ENCODE data around the gene EXOC3. TPM values are rescaled to one million over a fixed set of nuclear protein-coding genes. Genes with fewer than 3 reads are reported as not detected.
A peak's percentile ranks its signal among the peaks of the same experiment; 100 is the strongest.

EXOC3 gene
- total and polyA plus RNA-seq, 10 of the 15 experiments (the other 5 are each of a cell fraction or from before 2014, with no cell fraction given), result 1.6 to 53.0 (median 27.9) TPM

- no peak for TF ChIP-seq MEF2A (IDR thresholded peaks at IDR 0.05; ENCODE audit: insufficient read depth, low read depth, low read length)
- no peak for TF ChIP-seq IRF3 (IDR thresholded peaks at IDR 0.05)
- TF ChIP-seq, protein P1, sequence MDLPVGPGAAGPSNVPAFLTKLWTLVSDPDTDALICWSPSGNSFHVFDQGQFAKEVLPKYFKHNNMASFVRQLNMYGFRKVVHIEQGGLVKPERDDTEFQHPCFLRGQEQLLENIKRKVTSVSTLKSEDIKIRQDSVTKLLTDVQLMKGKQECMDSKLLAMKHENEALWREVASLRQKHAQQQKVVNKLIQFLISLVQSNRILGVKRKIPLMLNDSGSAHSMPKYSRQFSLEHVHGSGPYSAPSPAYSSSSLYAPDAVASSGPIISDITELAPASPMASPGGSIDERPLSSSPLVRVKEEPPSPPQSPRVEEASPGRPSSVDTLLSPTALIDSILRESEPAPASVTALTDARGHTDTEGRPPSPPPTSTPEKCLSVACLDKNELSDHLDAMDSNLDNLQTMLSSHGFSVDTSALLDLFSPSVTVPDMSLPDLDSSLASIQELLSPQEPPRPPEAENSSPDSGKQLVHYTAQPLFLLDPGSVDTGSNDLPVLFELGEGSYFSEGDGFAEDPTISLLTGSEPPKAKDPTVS (IDR thresholded peaks at IDR 0.05; ENCODE audit: low read depth, low read length), result no peak
- no peak for TF ChIP-seq BACH1 (IDR thresholded peaks at IDR 0.05; ENCODE audit: borderline replicate concordance)
- TF ChIP-seq POLR2AphosphoS5 (IDR thresholded peaks at IDR 0.05; ENCODE audit: low read length), result no peak
- no peak for TF ChIP-seq E2F4 (IDR thresholded peaks at IDR 0.05; ENCODE audit: low read depth, low read length)
- TF ChIP-seq HDAC6 (IDR thresholded peaks at IDR 0.05; ENCODE audit: unreplicated experiment), result no peak
Observed at GRCh38 chr5:484556-484955, 41.6 kb downstream of the EXOC3 start (continued).

DNA sequence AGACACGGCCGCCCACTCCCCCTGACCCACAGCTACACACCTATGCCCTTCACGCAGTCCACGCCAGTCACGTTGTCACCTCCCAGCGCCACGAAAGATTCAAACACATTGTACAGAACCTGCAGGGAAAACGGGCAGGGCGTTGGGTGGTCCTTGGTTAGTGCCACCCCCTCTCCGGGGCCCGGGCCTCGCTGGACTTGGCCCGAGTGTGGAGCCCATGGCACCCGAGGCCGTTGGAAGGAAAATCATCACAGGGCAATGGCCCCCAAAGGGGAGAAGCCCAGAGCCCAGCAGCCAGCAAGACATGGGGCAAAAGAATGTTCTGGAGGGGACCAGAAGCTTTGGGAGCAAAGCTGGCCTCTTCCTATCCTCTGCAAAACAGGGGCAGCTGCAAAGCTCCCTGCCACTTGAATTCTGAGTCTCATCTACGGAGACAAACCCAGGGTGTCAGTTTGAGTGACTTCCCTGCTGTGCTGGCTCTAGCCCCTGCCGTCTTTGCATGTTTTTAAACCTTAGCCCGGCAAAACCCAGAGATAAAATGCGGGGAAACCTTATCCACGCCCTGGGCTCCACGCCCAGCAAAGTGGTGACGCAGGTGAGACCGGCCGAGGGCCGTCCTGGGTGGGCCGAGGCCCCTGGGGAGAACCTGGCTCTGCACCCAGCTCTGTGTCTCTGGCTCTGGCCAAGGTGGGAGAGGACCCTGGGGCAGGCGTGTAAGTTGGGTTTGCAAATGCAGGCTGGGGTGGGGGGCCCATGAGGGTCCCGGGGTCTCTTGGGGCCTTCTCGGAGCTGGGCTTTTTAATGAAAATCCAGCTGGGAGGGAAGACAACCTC, 42.4 kb downstream of the EXOC3 start:
- POLR2A ChIA-PET, result interaction anchor here (0.6 kb wide), 1 partner anchor 205 kb away, joined by 5 read pairs; no protein-coding TSS in a partner anchor
- no peaks in the 10 kb centered on the region for H3K79me2 ChIP-seq (ENCODE audit: control insufficient read depth, insufficient read depth, low read length)
- no peaks in the 10 kb centered on the region for H3K27me3 ChIP-seq (replicated peaks in 1 of 2; ENCODE audit: control insufficient read depth in 2 of 2, insufficient read depth in 2 of 2, low read length in 1 of 2)
- no peak overlapping the region for H3K4me2 ChIP-seq (ENCODE audit: control insufficient read depth, insufficient read depth)
- no peak overlapping the region for H3K4me3 ChIP-seq
- 57% methylated on average over 29 of the region's 29 CpGs for WGBS (ENCODE audit: insufficient coverage, insufficient replicate concordance, low lambda C conversion rate, missing lambda C conversion rate)
- no peak overlapping the region for H3K27ac ChIP-seq (ENCODE audit: control insufficient read depth, insufficient read depth)
- H3K36me3 ChIP-seq (ENCODE audit: control insufficient read depth in 2 of 2, insufficient read depth in 2 of 2, low read length in 1 of 2), result no peaks in the 10 kb centered on the region
- CTCF ChIA-PET, result interaction anchor here (0.9 to 1.0 kb wide), 2 partner anchors 11 to 61 kb away, joined by 3 to 4 read pairs; no protein-coding TSS in a partner anchor
- H3K9me3 ChIP-seq (replicated peaks; ENCODE audit: control insufficient read depth, insufficient read depth, low read length), result no peaks in the 10 kb centered on the region
- intact Hi-C loops (cut with micrococcal nuclease; ENCODE audit: unreplicated experiment), result no loop called here
- no peaks in the 10 kb centered on the region for H4K20me1 ChIP-seq (ENCODE audit: control insufficient read depth, insufficient read depth)
- RAD21 ChIA-PET (ENCODE audit: unreplicated experiment), result no interaction called here
- in situ Hi-C loops (cut with MboI), result no loop called here
- ATAC-seq, result 0 out of 3 replicates have a peak, but pooled peaks have one; percentile 34
- FAIRE-seq, result no peak
- no peak overlapping the region for H2AFZ ChIP-seq (ENCODE audit: control insufficient read depth, low read depth, low read length)
- no TSS peak for BruUV-seq (replicated peaks)
- no peak for TF ChIP-seq CUX1 (IDR thresholded peaks at IDR 0.05; ENCODE audit: insufficient replicate concordance, low read depth, low read length)
- no peak for TF ChIP-seq RELA (IDR thresholded peaks at IDR 0.05; ENCODE audit: borderline replicate concordance, partially characterized antibody)
- TF ChIP-seq, protein P2, sequence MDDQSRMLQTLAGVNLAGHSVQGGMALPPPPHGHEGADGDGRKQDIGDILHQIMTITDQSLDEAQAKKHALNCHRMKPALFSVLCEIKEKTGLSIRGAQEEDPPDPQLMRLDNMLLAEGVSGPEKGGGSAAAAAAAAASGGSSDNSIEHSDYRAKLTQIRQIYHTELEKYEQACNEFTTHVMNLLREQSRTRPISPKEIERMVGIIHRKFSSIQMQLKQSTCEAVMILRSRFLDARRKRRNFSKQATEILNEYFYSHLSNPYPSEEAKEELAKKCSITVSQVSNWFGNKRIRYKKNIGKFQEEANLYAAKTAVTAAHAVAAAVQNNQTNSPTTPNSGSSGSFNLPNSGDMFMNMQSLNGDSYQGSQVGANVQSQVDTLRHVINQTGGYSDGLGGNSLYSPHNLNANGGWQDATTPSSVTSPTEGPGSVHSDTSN (IDR thresholded peaks at IDR 0.05; ENCODE audit: insufficient replicate concordance, low read depth, low read length), result no peak
- no peaks in the 10 kb centered on the region for H3K4me1 ChIP-seq (ENCODE audit: control insufficient read depth, insufficient read depth, low read length)
- DNase-seq (ENCODE audit: low read depth, low spot score), result no peak
- H3K9ac ChIP-seq (ENCODE audit: control insufficient read depth, insufficient read depth, low read length), result no peak overlapping the region
- SMC1A ChIA-PET (ENCODE audit: uncharacterized antibody, unreplicated experiment), result no interaction called here
